Astrocyte of the cerebellum (primary cell): ENCODE results near the gene COMT.

Experiments used
- DNase-seq: peaks from one replicate; pipeline ENCODE4 v3.0.0-alpha.2; 2011; ENCODE audit warnings: low read depth
- H3K4me3 ChIP-seq: 2 replicates; pipeline ENCODE4 v1.5.1; 2011; ENCODE audit warnings: mild to moderate bottlenecking, low read depth, low read length, moderate library complexity
- in situ Hi-C: cut with HindIII; loops from 2 replicates; pipeline ENCODE4 v1.10.0; 2017; ENCODE audit warnings: low sequenced_read_pairs
- TF ChIP-seq, protein P1 (sequence below): IDR thresholded peaks from 2 replicates; pipeline ENCODE4 v1.5.1; 2012; ENCODE audit warnings: low read length, low read depth, moderate library complexity, mild to moderate bottlenecking; ENCODE audit errors: missing control alignments

Gene COMT

DNA sequence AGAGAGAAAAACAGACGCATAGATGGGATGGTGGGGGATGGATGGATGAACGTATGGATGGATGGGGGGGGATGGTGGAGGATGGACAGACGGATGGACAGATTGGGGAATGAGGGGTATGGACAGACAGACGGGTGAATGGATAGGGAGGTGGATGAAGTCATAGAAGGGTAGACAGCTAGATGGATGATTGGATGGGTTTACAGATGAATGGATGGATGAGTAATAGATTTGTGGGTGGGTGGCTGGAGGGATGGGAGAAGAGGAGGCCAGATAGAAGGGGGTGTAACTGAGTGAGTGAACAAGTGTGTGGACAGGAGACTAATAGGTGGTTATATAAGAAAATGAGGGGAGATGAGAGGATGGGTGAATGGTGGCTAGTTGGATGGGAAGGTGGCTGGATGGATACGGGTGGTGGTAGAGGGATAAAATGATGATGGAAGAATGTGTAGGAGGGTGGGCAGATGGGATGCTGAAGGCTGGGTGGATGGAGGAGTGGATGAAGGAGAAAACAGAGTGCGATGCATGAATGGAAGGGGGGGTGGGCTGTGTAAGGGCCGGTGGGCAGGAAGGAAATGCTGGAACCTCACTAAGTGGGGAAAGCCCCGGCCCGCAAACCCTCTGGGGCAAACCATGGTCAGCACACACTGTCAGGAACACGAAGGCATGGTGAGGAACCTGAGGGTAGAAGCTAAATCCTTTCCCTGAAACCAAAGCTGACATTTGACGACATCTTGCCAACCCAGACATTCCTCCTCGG is 53.5 kb downstream of the COMT start:
- in situ Hi-C loops = no loop called here
- DNase-seq = no peak
- TF ChIP-seq, protein P1, sequence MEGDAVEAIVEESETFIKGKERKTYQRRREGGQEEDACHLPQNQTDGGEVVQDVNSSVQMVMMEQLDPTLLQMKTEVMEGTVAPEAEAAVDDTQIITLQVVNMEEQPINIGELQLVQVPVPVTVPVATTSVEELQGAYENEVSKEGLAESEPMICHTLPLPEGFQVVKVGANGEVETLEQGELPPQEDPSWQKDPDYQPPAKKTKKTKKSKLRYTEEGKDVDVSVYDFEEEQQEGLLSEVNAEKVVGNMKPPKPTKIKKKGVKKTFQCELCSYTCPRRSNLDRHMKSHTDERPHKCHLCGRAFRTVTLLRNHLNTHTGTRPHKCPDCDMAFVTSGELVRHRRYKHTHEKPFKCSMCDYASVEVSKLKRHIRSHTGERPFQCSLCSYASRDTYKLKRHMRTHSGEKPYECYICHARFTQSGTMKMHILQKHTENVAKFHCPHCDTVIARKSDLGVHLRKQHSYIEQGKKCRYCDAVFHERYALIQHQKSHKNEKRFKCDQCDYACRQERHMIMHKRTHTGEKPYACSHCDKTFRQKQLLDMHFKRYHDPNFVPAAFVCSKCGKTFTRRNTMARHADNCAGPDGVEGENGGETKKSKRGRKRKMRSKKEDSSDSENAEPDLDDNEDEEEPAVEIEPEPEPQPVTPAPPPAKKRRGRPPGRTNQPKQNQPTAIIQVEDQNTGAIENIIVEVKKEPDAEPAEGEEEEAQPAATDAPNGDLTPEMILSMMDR = no peak
- H3K4me3 ChIP-seq = no peak overlapping the region

DNA sequence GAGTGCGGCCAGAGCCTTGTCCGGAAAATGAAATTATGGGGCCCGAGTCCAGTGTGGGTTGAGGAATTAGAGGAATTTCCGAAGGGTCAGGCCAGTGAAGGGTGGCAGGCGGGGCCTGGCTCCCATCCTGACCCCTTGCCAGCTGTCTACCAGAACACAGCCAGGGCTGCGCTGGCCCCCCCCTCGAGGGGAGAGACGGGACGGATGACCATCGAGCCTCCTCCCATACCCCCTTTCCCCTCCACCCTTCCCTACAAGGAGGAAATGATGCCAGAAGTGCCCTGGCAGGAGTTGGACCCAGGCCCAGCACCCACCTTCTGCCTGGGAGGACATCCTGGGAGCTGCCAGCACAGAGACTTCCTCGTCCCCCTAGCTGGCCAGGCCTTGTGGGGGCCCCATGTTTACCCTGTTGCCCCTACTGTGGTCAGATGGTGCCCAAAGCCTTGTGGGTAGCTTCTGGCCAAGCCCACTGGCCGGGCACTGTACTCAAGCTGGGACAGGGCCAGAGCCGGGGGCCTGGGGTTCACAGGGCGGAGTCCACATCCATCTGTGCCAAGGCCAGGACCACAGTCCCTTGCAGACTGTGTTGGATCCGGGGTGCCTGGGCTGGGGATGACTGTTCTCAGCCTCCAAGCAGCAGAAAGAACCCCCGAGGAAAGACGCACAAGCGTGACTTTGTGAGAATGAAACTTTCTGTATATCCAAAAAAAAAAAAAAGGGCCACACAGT is 54.2 kb downstream of the COMT start:
- no peak for DNase-seq
- in situ Hi-C loops = no loop called here
- TF ChIP-seq, protein P1 = no peak
- no peak overlapping the region for H3K4me3 ChIP-seq

DNA sequence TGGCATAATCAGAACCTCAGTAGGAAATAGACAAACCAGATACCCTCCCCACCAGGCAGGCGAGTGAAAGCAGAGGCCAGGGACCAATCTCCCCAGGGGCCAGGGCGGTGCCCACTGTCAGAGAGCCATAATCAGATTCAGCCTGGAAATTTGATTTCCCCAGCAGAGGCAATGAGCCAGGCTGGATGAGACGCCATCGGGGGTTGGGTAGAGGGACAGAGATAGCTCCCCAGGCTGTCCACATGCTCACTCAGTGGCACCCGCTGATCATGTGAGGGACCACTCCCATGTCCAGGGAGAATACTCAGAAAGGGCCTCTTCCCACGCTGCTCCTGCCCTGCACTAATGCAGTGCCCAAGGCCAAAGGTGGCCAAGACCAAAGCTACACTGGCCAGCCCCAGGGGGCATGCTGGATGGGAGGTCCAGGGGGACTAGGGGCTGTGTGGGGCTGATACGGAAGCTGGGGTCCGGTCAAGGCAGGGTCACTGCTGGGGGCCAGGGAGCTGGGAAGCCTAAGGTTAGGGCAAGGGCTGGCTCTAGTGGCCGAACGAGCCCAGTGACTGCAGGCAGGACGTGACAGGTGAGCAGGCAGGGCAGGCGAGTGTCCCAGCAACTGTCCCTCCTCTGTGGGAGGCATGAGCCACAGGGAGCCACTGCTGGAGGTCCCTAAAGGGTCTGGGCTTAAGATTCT is 55.3 kb downstream of the COMT start:
- TF ChIP-seq, protein P1 = no peak
- in situ Hi-C loops = no loop called here
- no peak overlapping the region for H3K4me3 ChIP-seq

DNA sequence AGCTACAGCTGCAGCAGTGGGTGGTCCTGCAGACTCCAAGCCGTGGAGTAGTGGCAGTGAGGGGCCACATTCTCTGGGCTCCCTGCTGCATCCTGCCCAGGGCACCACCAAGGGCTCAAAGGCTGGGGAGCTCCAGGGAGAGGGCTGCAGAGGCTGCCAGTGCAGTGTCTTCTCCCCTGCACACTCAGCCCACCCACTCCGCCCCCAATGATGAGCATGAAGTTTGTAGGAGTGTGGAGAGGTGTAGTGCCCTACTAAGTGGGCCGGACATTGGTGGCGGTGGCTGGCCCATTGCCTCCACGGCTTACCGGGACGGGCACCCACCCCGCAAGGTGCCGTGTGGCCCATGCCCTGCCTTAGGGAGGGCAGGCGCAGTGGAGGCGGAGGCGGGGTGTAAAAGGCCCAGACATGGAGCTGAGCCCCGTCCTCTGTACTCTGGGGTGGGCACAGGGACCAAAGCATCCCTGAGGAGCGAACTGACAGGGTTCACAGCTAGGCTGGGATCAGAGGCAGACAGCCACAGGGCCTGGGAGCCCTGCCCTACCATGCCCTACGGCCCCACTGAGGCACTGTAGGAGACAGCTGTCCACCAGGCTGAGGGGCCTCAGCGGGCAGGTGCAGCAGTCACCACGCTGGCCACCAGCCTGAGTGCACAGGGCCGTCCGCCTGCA is 56.1 kb downstream of the COMT start:
- no peak overlapping the region for H3K4me3 ChIP-seq
- no peak for DNase-seq
- TF ChIP-seq, protein P1 = no peak
- in situ Hi-C loops = no loop called here

More for the DNA sequence above, 55.3 kb downstream of the COMT start:
- no peak for DNase-seq

DNA sequence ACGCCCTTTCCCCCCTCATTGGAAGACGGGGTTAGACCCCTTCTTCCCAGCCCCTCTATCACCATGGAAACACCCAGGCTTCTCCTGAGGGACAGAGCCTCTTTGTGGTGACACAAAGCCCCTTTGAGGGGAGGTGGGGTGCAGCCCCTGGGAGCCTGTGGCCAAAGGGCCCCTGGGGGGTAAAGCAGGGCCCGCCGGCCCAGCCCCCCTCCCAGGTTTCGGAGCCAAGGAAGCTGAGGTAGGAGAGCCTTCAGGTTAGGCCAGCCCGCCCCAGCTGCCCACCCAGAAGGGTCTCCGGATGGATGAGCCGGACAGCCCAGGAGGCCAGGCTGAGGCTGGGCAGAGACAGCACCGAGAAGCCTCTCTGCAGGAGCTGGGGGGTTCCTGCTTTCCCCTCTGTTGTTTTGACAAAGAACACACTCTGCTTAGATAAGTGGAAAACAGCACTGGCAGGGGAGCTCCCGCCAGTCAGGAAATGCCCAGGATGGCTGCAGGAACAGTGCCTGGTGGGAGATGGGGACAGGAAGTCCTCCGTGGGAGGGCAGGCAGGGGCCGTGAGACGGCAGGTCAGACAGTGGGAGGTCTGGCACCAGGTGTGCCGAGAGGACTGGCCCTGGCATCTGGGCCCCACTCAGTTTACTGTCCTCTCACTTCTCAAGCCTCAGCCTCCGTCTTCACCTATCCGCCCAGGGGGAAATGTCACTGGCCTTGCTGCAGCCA is 56.8 kb downstream of the COMT start:
- H3K4me3 ChIP-seq = no peak overlapping the region
- in situ Hi-C loops = no loop called here
- no peak for DNase-seq
- TF ChIP-seq, protein P1 = no peak
